ENCODE data around the gene CNOT3.
A peak's percentile ranks its signal among the peaks of the same experiment; 100 is the strongest.

CNOT3 gene

GRCh38 chr19:54151362-54152035 is 13.9 kb downstream of the CNOT3 start:
- DNase-seq (ENCODE audit: low read depth) = no peak

DNA sequence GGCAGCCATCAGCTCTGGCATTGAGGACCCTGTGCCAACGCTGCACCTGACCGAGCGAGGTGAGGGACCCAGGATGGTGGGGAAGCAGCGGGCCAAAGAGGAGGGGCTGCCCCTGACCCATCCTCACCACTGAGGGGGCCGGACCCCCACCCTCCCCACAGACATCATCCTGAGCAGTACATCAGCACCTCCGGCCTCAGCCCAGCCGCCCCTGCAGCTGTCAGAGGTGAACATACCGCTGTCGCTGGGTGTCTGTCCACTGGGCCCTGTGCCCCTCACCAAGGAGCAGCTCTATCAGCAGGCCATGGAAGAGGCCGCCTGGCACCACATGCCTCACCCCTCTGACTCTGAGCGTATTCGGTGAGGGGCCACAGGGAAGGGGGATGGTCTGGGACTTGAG is 14.7 kb downstream of the CNOT3 start:
- no peak for DNase-seq (ENCODE audit: low read depth)

- no peak for DNase-seq (ENCODE audit: low read depth)
Measured at GRCh38 chr19:54152878-54153524, 15.4 kb downstream of the CNOT3 start.

DNA sequence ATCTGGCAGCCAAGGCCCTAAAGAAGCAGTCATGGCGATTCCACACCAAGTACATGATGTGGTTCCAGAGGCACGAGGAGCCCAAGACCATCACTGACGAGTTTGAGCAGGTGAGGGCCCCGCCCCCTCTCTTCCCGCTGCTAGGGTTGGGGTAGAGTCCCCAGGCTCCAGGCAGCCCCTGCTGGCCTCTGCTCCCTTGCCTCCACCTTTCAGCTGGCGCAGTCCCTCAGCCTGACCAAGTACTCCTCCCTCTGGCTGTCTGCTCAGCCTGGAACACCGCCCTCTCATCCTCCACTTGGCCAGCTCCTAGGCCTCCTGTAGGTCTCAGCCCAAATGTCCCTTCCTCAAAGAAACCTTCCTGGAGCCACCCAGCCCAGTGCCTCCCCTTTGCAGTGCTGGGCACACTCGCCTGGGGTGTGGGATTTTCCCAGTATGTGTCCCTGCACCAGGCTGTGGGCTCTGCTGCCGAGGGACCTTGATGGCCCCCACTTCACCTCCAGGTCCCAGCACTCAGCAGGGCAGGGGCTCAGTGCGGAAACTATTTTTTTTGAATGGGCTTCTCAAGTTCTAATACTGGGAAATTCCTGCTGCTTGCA is 16.3 kb downstream of the CNOT3 start:
- no peak for DNase-seq (ENCODE audit: low read depth)

GRCh38 chr19:54154603-54155345 is 17.2 kb downstream of the CNOT3 start:
- no peak for DNase-seq (ENCODE audit: low read depth)

- no peak for DNase-seq (ENCODE audit: low read depth)
Measured at GRCh38 chr19:54155694-54156093, 18.1 kb downstream of the CNOT3 start.

- DNase-seq (ENCODE audit: low read depth) = no peak
Measured at GRCh38 chr19:54156490-54156889, 18.9 kb downstream of the CNOT3 start.

GRCh38 chr19:54156953-54157352 is 19.4 kb downstream of the CNOT3 start:
- DNase-seq (ENCODE audit: low read depth) = no peak

GRCh38 chr19:54158812-54159351 is 21.3 kb downstream of the CNOT3 start:
- no peak for DNase-seq (ENCODE audit: low read depth)

DNA sequence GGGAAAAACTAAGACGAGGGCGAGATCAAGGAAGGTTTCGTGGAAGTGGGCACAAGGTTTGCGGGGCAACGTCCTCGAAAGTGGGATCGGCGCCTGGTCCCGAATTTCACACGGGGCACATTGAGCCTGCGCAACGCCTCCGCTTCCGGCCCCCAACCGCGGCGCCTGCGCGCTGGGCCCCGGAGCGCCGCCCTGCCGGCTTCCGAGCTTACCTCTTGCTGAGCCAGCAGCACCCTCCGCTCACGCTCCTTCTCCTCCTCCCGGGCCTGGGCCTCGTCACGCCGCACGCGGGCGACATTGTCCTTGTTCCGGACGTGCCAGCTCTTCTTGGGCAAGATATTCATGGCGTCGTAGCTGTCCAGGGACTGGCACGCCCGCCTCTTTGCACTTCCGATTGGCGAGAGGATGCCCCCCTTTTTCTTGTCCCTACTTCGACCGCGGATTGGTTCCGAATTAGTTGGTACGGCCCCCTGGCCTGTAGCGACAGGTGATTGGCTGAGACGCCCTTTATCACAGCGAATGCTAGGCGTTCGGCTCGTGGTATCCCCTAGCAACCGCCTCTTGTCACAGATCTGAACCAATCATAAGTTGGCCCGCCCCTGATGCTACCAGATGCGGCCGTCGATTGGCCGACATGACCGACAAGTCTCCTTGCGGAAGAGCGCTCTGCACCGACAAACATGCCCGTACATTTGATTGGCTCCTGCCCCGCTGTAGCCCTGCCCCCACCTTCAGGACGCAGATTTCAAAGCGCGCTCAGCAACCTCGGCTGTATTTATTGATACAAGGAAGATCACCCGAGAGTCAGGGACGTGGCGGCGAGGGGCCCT is 22.0 kb downstream of the CNOT3 start, which contains the start of gene LENG1:
TSS of gene LENG1 (minus strand) at position 370 of the 830 bp plus-strand sequence. CDS start at position 344, 26 bp downstream.
- peak; percentile 100 for DNase-seq (ENCODE audit: low read depth)

DNA sequence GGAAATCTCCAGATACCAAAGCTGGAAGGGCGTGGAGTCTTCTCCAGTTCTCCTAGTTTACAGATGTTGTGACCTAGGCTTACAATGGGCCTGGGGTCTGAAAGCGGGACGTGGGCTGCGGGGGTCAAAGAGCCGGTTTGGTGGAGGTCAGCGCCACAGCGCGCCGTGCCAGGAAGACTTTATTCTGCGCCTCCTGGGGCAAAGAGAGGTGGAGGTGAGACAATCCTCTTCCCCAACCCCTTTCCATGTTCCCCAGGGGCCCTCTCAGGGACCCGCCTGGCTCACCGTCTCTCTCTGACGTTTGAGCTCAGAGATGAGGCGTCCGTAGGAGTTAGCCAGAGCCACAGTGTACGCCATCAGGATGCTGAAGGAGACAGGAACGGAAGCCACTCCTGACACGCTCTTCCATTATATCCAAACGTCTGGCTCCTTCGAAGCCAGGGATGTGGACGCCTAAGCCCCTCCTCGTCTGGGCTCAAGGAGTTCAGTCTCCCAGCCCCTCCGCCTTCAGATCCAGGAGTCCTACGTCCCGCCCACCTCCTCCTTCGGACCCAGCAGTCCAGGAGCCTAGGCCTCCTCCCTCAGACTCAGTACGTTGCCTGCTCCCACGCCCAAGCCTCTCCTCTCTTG is 22.7 kb downstream of the CNOT3 start:
- no peak for DNase-seq (ENCODE audit: low read depth)

- no peak for DNase-seq (ENCODE audit: low read depth)
Measured at GRCh38 chr19:54160854-54161253, 23.3 kb downstream of the CNOT3 start.

- DNase-seq (ENCODE audit: low read depth) = no peak
Measured at GRCh38 chr19:54162241-54162805, 24.8 kb downstream of the CNOT3 start.

DNA sequence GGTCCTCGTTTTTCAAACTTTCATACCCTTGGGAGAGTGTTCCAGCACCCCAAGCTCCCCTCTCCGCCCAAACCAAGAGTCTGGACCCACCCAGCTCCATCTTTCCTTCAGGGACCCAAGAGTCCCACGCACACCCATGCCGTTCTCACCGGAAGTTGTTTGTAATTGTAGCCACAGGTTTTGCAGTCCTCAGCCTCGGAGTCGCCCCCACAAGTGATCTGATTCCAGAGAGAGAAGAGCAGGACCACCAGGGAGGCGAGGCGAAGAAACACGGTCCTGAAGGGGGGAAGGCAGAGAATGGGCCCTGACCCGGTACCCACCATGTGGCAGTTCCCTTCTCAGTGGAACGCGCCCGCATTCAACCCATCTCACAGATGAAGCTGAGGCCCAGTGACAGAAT is 25.3 kb downstream of the CNOT3 start:
- no peak for DNase-seq (ENCODE audit: low read depth)

DNA sequence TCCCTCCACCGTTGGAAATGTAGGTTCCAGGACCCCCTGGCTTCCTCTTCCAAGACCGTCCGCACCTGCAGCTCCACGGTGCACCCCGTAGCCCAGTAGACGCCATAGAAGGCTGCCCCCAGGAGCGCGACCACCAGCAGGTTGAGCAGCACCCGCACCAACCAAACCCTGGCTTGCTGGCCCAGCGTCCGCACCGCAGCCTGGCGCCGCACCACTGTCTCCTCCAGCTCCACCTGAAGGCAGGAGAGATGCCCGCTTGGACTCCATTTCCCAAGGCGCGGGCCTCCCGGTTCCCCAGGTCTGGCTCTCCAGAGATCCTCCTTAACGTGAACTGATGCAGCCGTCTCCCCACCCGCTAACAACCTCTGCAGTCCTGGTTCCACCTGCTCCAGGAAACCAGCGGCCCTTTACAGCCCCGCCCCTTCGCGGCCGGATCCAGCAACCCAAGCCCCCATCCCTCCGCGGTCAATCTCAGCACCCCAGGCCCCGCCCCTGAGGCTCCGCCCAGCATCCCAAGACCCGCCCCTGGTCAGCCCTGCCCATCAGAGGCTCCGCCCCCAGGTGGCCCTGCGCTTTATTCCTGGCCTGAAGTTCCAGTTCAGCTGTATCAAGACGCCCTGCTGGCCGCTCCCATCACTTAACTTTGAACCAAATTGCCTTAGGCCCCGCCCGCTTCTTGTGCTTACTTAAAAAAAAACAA is 27.0 kb downstream of the CNOT3 start:
- DNase-seq (ENCODE audit: low read depth) = no peak

GRCh38 chr19:54165222-54165621 is 27.7 kb downstream of the CNOT3 start:
- no peak for DNase-seq (ENCODE audit: low read depth)

DNA sequence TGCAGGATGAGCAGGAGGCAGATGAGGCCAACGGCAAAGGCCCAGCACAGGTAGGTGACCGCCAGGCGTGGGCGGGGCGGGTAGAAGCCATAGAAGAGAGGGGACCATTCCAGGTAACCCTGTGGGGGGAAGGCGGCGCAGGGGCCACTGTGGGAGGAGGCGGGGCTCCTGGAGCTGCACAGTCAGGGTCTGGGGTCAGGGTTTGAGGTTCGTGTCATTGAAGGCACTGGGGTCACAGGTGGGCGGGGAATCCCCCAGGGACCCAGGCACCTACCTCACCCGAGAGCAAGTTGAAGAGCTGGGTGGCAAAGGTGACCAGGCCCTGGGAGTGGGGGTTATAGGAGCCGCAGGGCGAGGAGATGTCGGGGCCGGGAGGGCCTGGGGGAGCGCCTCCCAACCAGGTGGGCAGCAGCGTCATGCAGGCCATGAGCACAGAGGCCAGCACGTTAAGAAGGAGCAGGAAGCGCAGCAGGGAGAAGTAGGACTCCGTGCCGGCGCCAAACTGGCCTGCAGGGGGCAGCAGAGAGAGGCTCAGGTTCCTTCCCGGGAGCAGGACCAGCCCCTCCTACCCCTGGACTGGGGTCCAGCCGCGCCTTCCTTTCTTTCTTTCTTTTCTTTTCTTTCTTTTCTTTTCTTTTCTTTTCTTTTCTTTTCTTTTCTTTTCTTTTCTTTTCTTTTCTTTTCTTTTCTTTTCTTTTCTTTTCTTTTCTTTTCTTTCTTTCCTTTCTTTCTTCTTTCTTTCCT is 30.8 kb downstream of the CNOT3 start:
- DNase-seq (ENCODE audit: low read depth) = peak; percentile 62

GRCh38 chr19:54169149-54169740 is 31.7 kb downstream of the CNOT3 start:
- DNase-seq (ENCODE audit: low read depth) = no peak
